ENCODE data around the gene CHCHD3.

DNA sequence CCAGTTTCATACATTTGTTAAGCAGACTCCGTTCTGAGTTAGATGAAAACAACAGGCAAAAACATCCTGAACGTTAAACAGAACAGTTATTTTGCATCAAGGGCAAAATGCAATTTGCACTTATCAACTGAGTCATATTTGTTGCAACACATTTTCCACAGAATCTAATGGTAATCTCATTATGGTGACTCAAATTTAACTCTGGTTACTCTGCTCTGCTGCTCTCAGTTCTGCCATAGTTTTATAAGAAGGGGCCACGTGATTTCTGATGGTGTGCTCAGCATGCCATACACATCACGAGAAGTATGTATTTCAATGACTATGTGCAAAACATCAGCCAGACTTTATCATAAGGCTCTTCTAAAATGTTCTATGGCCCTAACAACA is 148.8 kb downstream of the CHCHD3 start:
- TF ChIP-seq POLR2AphosphoS5 (IDR thresholded peaks at IDR 0.05; ENCODE audit: low read depth, low read length) = no peak
- TF ChIP-seq, protein P1, sequence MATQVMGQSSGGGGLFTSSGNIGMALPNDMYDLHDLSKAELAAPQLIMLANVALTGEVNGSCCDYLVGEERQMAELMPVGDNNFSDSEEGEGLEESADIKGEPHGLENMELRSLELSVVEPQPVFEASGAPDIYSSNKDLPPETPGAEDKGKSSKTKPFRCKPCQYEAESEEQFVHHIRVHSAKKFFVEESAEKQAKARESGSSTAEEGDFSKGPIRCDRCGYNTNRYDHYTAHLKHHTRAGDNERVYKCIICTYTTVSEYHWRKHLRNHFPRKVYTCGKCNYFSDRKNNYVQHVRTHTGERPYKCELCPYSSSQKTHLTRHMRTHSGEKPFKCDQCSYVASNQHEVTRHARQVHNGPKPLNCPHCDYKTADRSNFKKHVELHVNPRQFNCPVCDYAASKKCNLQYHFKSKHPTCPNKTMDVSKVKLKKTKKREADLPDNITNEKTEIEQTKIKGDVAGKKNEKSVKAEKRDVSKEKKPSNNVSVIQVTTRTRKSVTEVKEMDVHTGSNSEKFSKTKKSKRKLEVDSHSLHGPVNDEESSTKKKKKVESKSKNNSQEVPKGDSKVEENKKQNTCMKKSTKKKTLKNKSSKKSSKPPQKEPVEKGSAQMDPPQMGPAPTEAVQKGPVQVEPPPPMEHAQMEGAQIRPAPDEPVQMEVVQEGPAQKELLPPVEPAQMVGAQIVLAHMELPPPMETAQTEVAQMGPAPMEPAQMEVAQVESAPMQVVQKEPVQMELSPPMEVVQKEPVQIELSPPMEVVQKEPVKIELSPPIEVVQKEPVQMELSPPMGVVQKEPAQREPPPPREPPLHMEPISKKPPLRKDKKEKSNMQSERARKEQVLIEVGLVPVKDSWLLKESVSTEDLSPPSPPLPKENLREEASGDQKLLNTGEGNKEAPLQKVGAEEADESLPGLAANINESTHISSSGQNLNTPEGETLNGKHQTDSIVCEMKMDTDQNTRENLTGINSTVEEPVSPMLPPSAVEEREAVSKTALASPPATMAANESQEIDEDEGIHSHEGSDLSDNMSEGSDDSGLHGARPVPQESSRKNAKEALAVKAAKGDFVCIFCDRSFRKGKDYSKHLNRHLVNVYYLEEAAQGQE (IDR thresholded peaks at IDR 0.05; ENCODE audit: insufficient read depth in 1 of 2, low read depth in 2 of 2, low read length in 2 of 2) = no peak
